Activated CD4-positive, CD25-positive, alpha-beta regulatory T cell (primary cell): ENCODE data around the gene MFSD1.
A peak's percentile ranks its signal among the peaks of the same experiment; 100 is the strongest.

Experiments used
- DNase-seq, 4 experiments: peaks; one replicate each; lab custom pipeline; 2025; lab: John Stamatoyannopoulos, UW

MFSD1 gene

DNA sequence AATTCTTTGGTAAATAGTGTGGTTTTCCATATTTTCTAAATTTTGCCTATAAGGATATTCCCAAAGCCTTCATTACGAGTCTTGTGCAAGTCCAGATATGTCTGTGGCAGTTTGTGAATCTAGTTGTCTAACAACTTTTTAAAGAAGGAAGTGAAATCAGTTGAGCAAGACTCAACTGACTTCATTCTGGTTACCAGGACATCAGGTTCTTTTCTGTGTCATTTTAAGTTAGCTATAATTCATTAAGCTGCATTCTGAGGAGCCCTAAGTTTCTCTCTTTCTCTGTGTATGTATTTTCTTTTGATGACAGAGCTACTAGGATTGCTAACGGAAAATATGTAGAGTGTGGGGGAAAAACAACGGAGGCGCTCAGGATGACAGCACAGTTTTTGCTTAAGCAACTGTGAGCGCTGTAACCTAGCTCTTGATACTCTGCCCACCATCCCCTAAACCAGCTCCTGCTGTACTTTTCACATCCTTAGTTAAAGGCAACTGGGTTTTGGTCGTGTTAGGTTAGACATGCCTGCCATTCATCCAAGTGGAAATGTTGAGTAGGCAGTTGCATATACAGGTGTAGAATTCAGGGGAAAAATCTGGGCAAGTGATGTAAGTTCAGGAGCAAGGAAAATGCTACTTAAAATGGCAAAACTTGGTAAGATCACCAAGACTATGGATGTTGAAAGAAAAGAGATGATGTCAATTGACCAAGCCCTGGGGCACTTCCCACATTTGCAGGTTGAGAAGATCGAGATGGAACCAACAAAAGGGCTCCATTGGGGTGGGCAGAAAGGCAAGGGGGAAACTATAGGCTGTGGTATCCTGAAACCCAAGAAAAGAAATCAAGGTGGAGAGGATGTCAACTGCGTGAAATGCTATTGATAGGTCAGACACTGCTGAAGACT, 9.2 kb downstream of the MFSD1 start:
- DNase-seq = no peak

DNA sequence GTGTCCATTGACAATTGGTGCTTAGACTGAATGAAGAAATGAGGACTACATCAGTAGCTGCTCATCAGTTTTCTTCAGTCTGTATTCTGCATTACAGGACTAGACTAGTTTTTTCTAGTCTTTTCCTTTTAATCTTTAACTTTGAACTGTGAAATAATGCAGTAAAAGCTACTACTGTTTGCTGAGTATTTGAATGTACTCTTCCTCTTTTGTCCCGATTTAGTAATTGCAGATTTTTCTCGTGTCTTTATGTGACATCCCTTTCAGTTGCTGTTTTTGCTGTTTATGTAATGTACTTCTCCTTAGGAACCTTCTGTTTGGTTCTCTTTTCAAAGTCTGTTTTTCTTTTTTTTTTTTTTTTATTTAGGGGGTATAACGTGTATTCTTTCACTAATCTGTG, 17.4 kb downstream of the MFSD1 start:
- DNase-seq = no peak

DNA sequence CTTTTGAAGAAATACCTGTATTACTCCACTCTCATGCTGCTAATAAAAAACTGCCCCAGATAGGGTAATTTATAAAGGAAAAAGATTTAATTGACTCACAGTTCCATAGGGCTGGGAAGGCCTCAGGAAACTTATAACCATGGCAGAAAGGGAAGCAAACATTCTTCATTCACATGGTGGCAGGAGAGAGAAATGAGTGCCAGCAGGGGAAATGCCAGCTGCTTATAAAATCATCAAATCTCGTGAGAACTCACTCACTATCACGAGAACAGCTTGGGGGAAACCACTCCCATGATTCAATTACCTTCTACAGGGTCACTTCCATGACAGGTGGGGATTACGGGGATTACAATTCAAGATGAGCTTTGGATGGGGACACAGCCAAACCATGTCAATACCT, 18.7 kb downstream of the MFSD1 start:
- DNase-seq = no peak

DNA sequence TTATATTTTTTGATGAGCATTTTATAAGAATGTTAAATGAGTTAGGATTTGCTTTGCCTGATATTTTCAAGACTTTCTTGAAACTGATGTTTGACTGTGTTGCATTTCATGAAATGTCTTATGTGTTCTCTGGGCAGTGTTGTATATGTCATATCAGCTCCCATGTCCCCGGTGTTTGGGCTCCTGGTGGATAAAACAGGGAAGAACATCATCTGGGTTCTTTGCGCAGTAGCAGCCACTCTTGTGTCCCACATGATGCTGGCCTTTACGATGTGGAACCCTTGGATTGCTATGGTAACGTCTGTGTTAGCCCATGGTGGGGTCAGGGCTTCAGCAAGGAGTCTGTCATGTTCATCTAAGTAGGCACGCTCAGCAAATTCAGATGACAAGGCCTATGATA, 20.0 kb downstream of the MFSD1 start:
- no peak for DNase-seq

DNA sequence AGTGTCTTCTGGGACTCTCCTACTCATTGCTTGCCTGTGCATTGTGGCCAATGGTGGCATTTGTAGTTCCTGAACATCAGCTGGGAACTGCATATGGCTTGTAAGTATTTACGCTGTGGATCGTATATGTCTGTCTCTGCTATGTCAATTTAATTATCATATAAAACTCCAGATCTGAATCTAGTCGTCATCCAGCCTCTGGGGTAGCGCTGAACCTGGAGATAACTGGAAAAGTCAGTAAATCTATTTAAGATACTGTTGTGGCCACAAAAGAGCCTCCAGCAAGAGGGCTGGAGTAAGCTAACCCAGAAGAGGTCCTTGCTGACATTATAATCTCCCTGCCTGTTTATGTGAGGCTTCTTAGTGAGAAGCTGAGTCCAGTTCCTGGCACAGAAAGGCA, 21.6 kb downstream of the MFSD1 start:
- no peak for DNase-seq

DNA sequence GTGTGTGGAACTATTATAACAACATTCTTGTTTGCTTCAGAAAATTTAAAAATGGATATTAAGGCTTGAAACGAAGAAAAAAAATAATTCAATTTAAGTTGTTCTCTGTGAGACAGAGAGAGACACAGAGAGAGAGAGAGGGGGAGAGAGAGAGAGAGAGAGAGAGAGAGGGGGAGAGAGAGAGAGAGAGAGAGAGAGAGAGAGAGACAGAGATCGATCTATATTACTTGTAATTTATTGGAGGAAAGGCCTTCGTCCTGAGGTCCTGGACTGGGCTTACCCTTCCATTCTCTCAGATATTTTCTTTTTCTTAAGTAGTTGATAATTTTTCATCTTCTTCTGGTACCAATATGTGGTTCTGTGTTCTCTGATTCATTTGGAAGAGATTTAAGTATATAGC, 25.9 kb downstream of the MFSD1 start:
- DNase-seq = no peak

DNA sequence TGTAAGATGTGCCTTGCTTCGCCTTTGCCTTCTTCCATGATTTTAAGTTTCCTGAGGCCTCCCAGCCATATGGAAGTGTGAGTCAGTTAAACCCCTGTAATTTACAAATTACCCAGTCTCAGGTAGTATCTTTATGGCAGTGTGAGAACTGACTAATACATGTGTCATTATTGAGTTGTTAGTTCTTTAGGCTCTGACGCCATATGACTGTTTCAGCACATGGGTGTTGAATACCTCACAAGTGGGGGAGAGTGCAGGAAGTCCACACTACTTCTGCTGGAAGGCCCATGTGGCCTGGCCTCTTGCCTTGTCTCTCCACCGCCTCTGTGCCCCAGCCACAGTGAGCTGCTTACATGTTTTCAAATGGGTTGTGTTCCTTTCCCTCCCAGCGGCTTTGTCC, 28.5 kb downstream of the MFSD1 start:
- no peak for DNase-seq

DNA sequence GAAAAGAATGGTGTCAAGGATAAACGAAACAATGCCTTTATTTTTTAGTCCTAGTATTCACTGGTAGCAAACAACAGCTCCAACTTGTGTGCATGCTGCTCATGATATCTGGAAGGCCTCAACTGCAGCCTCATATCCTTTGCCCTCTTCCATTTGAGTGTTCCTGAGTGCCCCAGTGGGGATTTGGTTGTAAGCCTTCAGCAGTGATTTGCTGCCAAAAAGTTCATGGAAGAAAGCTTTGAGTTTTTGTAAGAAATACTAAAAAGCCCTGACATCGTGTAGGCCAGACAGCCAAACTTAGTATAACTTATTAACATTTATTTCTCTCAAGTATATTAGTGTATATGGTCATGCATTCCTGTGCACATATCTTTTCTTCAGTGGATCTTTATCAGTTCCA, 30.0 kb downstream of the MFSD1 start:
- DNase-seq = no peak

DNA sequence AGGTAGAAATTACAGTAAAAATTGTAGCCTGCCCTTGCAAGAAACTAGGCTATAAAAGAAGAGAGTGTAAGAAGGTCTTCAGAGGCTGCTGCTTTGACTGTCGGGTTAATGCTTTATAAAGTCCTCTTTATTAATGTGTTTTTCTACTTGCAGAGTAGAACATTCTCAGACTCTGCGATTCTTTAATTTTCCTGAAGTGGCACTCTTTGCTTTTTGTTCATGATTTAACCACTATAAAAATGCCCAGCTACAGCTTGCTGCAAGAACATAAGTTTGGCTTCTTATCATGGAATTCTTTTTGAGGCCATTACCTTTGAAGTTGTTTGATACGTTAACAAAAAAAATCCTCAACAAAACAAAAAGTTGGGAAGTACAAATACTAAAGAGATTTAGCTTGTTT, 33.8 kb downstream of the MFSD1 start:
- no peak for DNase-seq

DNA sequence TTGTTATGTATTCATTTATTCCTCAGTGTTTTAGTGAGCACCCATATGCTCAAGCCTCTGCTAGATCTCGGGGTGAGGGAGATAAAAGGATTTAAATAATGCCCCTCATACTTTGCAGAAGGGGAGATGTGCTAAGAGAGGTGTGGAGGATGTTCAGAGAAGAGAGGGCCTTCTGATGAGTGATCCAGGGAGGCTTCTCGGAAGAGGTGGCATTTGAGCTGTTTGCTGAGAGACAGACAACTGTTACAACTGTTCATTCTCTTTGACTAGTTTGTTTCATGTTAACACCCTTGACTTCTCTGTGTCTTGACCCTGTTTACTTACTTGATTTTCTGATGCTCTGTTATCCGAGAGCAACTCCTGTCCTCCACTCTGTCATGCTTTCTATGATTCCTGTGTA, 34.5 kb downstream of the MFSD1 start:
- no peak for DNase-seq

DNA sequence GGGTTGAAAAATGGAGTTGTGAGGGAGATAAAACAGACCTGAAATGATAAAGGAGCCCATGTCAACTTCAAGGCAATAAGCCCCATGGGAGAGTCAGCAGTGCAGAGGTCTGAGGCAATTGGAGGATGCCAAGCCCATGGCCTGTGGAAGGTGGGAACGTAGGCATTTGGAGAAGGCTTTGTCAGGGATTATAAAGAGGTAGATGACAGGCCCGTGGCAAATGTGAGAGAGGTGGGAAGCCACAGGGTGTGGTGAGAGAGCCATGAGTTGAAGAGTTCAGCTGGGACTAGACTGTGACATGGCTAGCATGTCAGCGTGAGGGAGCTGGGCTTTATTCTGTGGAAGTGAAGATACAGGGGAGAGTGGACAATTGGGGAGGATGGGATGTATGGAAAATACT, 35.4 kb downstream of the MFSD1 start:
- no peak for DNase-seq

DNA sequence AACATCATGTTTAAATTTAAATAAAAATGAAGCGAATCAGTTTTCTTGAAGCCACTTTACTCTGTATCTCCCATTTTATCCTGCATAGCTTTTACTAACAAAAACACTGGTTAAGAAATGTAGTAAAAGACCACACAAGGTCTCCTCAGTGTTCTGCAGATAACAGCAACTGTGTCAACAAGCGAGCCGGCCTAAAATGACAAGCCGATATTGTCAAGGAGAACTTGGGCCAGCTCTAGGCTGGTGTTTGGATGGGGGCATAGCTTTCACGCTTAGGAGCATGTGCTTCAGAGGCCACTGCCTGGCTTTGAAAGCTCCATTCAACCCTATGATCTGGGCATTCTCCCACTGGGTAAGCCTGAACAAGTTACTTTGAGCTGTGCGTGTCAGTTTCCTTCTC, 38.1 kb downstream of the MFSD1 start:
- DNase-seq = no peak

DNA sequence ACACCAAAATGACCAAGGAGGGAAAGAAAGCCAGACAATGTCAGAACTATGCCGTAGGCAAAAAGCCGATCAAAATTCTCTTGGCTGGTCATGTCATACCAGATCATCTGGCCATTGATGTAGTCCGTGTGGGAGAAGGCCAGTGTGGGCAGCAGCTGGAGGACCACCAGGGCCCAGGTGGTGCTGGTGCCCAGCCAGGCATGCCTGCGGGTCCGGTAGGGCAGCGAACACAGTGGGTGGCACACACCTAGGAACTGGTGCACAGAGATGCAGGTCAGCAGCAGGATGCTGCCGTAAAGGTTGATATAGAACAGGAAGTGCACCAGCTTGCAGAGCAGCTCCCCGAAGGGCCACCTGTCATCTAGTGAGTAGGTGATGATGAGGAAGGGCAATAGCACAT, 39.5 kb downstream of the MFSD1 start:
- no peak for DNase-seq

DNA sequence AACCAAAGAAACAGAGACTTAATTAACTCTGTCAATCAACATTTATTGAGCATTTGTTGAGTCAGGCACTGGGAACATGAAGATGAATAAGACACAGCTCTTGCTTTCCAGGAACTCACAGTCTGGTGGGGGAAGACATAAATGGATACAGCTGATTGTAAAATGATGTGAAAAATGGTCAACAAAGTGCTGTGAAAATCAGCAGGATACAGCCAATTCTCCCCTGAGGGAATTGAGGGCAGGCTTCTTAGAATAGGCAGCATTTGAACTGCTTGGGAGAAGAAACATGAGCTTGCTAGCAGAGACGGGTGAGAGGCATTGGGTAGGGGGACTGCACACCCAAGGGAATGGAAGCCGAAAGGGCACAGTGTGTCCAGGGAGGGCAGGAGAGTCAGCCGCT, 41.1 kb downstream of the MFSD1 start:
- no peak for DNase-seq

DNA sequence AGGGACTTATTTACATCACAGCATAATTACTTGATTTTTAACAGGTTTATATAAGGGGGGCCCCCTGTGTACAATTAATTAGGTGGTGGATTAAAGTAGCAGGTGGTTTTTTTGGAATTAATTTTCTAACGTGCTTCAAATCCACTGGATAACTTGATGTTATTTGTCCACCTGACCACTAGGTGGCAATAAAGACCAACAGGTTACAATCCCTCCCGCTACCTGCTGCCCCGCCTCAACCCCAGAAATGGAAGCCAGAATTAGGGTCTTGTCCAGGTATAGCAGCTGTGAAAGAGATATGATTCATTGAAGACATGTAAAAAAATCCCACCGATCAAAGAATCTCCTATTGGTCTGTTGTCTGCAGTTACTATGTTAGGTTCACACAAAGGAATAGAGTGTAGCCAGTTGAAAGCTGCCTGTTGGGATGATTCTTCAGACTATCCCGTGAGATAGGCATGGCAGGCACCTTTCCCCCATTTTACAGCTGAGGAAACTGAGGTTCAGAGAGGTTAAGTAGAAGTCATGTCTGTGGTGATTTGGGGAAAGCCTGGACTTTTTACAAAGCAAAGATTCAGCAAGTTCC, 44.0 kb downstream of the MFSD1 start:
- DNase-seq = peak in 1 of 4 experiments; percentile 2

DNA sequence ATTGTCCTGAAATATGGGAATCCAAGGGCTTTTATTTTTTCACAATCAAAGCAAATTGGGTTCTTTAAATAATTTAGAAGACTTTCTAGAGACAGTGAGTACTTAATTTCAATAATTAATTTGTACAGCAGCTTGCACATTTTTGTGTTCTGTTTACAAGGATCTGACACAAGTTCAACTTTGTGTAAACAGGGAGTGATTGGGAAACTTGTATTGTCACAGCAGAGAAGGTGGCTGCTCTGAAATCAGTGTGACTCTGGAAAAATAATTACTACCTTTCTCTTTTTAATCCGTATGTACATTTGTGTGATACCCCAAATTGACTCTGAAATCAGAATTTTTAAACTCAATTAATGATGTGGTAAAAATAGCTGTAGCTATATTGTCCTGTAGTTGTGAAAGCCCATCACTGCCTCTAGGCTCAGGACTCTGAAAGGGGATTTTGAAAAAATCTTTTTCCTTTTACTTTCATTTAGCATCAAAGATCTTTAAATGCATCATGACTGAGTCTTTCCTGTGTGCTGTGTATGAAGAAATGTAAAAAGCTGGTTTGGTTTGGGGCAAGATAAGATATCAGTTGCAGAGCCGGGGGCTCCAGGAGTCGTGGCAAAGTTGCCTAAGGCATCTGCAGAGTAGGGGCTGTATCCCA, 45.1 kb downstream of the MFSD1 start:
- no peak for DNase-seq

DNA sequence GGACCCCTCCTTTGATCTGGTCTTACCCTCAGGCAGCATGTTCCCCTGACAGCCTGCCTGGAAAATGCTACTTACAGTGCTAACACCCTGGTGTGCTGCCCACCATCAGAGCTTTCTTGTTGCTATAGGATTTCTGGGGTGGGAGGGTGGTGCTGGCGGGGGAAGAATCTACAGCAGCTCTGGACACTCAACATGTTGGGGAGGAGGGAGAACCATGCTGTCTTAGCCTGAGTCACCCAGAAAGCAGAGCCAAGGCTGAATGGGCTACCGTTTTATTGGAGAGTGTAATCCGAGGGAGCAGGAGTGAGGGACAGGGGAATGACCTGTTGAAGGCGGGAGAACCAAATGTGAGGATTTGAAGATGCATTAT, 45.6 kb downstream of the MFSD1 start:
- no peak for DNase-seq

DNA sequence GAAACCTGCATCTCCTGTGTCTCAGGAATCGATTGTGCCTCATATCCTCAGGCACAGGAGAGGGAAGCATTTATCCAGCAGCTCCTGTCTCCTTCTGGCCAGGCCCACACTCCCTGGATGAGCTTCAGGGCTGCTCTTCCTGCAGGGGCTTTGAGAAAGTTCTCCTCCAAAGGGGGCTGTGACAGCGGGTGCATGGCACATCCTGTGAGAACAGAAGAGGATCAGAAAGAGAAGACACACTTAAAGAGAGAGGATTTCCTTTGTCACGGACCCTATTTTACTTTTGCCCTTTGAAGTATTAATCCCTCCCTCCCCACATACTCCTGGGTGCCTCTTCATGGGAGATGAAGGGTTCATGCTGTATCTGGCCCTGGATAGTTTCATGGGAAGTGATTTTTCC, 46.0 kb downstream of the MFSD1 start:
- DNase-seq = no peak

DNA sequence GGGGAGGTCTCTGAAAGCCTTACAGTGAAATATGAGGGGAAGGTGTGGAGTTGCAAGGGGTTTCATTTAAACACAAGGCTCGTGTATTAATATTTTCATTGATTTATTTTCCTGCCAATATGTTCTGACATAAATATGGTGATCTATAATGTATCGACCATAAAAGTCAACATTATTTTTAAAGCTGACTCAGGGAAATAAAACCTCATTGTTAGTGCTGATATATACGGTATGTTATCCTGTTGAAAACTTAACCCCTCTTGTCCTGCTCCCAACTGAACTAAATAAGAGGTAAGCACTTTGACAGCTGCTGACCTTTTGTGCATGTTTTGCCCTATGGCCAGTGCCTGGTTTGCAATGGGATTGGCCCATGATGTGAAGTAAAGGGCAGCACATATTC, 47.9 kb downstream of the MFSD1 start:
- DNase-seq = no peak

DNA sequence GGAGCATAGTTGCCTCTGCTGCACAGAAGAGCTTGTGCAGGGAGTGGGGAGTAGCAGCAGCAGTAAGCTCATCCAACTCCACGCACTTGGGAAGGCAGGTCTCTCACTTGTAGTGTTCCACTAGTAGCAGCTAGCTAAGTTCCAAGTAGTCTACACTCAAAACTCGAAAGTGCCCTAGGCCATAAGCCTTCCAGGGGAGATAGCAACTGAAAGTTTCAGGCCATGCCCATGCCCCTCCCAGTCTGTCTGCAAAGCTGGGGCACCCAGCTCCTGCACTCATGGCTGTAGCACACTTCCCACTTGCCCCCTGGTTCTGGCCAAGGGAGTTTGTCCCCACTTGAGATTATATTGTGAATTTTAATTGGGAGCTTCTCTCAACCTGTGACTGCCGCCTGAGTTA, 57.5 kb downstream of the MFSD1 start:
- DNase-seq = no peak

DNA sequence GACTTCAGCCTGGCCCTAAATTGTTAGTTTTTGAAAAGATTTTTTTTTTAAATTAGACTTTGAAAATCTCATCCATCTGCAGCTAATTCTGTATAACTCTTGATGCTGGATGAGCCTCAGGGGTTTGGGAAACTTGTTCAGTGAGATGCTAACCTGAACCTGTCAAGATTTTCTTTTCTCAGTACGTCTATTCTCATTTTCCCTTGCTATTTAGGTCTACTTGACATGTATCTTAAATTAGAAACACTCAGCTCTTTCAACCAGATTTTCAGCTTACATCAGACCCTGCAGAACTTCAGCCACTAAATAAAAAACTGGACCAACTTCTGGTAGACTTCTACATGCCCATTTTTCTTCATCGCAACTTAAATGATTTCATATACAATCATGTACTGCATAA, 61.4 kb downstream of the MFSD1 start:
- no peak for DNase-seq

DNA sequence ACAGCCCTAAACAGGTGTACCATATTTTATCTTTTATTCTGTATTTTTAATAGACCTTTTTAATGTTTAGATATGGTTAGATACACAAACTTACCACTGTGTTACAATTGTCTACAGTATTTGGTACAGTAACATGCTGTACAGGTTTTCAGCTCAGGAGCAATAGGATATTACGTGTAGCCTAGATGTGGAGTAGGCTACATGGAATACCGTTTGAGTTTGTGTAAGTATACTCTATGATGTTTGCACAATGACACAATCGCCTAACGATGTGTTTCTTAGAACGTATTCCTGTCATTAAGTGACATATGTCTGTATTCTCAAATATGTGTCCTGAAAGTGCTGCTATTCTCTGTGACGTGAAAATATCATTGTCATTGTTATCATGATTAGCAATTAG, 62.6 kb downstream of the MFSD1 start:
- DNase-seq = no peak

DNA sequence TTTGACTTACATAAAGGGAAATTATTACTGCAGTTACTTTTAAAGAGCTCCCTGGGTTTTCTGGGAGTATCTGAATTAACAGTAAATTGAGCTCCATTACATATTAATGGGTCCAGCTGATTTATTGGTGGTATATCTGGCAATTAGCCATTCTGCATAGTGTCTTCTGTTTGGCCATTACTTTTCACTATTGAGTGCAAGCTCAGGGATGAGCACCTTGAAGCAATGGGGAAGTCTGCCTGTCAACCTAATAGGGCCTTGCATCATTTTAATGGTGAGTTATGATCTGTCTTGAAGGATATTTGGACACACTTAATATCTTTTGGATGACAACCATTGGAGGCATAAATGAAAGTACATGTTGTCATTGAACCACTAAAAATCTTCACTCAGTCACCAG, 73.8 kb downstream of the MFSD1 start:
- DNase-seq = no peak
